Lung (tissue), 12 donors: Measurements from ENCODE around the gene JMJD7. TPM values are rescaled to one million over a fixed set of nuclear protein-coding genes. Genes with fewer than 3 reads are reported as not detected.

ENCODE experiments used
- ATAC-seq: fragments of 200-7000 bp; cut with Tn5 transposase; one replicate; pipeline ENCODE4 v1.9.1; 2020; ENCODE audit warnings: moderate number of reproducible peaks; ENCODE audit not compliant: insufficient read depth, low FRiP score
- DNase-seq, 3 donors: peaks; one replicate each; pipeline ENCODE4 v3.0.0-alpha.2; 2013 to 2017
- H3K27ac ChIP-seq, 2 donors: one replicate each; pipeline ENCODE4 v1.5.1; 2013; ENCODE audit warnings: mild to moderate bottlenecking in 2 of 2, moderate library complexity in 2 of 2, control low read depth in 1 of 2, inconsistent platforms in 1 of 2, low read depth in 1 of 2, low read length in 1 of 2
- H3K27me3 ChIP-seq, 3 donors: one replicate each; pipeline ENCODE4 v1.5.1; 2013; ENCODE audit warnings: low read length in 2 of 3; ENCODE audit not compliant: control insufficient read depth in 3 of 3, insufficient read depth in 3 of 3
- H3K36me3 ChIP-seq, 4 donors: one replicate each; pipeline ENCODE4 v1.5.1; 2013; ENCODE audit warnings: low read length in 4 of 4, mild to moderate bottlenecking in 1 of 4, moderate library complexity in 1 of 4; ENCODE audit not compliant: control insufficient read depth in 4 of 4, insufficient read depth in 4 of 4
- H3K4me1 ChIP-seq, 5 donors: one replicate each; pipeline ENCODE4 v1.5.1; 2013; ENCODE audit warnings: low read length in 5 of 5, mild to moderate bottlenecking in 2 of 5, moderate library complexity in 1 of 5; ENCODE audit not compliant: control insufficient read depth in 5 of 5, insufficient read depth in 5 of 5
- H3K4me3 ChIP-seq: one replicate; pipeline ENCODE4 v1.5.1; 2013; ENCODE audit warnings: mild to moderate bottlenecking, control low read depth, moderate library complexity
- H3K9ac ChIP-seq, 2 donors: one replicate each; pipeline ENCODE4 v1.5.1; 2013; ENCODE audit warnings: low read length in 2 of 2, control low read depth in 1 of 2; ENCODE audit not compliant: insufficient read depth in 1 of 2
- H3K9me3 ChIP-seq, 4 donors: one replicate each; pipeline ENCODE4 v1.5.1; 2013; ENCODE audit warnings: low read length in 3 of 4, mild to moderate bottlenecking in 1 of 4, moderate library complexity in 1 of 4; ENCODE audit not compliant: control insufficient read depth in 4 of 4, insufficient read depth in 3 of 4
- WGBS, 2 donors: extraction: QIAGEN DNeasy Blood & Tissue Kit; methylation state at CpG; one replicate each; pipeline ENCODE4 v1.1.7; 2013; 5-methylcytosine and 5-hydroxymethylcytosine counted together
- polyA plus RNA-seq, 2 donors: library from polyadenylated mRNA; stranded (reverse); fragments of 200-250 nt; gene quantifications; one replicate each; pipeline ENCODE4 v1.2.1, GENCODE V29; 2013
- total RNA-seq, 2 donors: library from RNA; depleted of rRNA in 1 of 2; stranded (reverse); fragments of >200 nt in 1 of 2; gene quantifications; one replicate each; pipeline ENCODE4 v1.2.1, GENCODE V29; 2014 to 2021
- TF ChIP-seq, protein P1 (sequence below): IDR thresholded peaks from 2 replicates; pipeline ENCODE4 v1.5.1; 2012; ENCODE audit warnings: mild to moderate bottlenecking; ENCODE audit errors: control extremely low read depth, extremely low read depth
- donor health status: control.
- donor health status: control.
- donor health status: Bipolar disorder and iron deficiency.
- donor health status: healthy.
- donor health status: DM: yes; HTN: yes; CAD: no.

Gene JMJD7
- total and polyA plus RNA-seq, 4 donors, result 13.2 to 28.1 (median 21.3) TPM

DNA sequence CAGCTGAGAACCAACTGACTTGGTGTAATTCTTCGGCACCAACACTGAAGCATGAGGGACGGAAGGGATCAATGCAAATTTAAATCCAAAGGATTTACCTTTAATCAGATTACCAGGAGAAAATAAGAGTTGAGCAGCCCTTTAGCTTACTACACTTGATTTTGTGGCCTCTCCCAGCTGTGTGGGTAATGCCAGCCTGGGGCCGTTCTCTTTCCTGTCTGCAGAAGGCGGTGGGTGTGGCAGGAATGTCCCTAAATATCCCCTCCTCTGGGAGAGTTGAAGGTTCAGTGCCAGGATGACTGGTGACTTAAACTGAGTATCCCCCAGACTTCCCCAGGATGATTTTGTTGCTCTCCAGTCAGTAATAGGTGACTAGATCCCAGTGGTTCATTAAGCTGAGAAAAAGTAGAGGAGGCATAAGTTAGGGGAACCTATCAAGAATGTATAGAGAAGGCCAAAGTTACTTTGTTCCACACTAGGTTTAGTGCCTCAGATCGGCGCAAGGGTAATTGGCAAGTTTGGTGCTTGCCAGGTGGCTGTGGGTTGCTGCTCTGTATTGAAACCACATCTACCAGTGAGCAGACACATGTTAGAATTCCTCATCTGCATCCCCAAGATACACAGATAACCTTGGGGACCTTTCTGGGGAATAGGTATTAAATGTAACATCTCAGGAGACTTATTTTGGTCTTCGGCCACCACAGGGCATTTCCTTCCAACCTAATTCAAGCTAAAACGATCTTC is 30.5 kb upstream of the JMJD7 start:
- ATAC-seq (no peak), DNase-seq (no peak)
- H3K4me1 ChIP-seq, result peaks cover 7 to 17% (median 8%) of the 10 kb centered on the region in 5 donors
- 69 to 81% methylated on average over 8 of the region's 8 CpGs for WGBS, 2 donors
- H3K27ac ChIP-seq, result no peak overlapping the region
- H3K9ac ChIP-seq, result peak overlapping the region in 1 of 2 donors; percentile 38
- H3K27me3 ChIP-seq, result no peaks in the 10 kb centered on the region
- no peaks in the 10 kb centered on the region for H3K9me3 ChIP-seq
- H3K36me3 ChIP-seq, result peaks cover 0 to 6% (median 0%) of the 10 kb centered on the region in 4 donors
- TF ChIP-seq, protein P1, sequence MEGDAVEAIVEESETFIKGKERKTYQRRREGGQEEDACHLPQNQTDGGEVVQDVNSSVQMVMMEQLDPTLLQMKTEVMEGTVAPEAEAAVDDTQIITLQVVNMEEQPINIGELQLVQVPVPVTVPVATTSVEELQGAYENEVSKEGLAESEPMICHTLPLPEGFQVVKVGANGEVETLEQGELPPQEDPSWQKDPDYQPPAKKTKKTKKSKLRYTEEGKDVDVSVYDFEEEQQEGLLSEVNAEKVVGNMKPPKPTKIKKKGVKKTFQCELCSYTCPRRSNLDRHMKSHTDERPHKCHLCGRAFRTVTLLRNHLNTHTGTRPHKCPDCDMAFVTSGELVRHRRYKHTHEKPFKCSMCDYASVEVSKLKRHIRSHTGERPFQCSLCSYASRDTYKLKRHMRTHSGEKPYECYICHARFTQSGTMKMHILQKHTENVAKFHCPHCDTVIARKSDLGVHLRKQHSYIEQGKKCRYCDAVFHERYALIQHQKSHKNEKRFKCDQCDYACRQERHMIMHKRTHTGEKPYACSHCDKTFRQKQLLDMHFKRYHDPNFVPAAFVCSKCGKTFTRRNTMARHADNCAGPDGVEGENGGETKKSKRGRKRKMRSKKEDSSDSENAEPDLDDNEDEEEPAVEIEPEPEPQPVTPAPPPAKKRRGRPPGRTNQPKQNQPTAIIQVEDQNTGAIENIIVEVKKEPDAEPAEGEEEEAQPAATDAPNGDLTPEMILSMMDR, result no peak
- no peak overlapping the region for H3K4me3 ChIP-seq

DNA sequence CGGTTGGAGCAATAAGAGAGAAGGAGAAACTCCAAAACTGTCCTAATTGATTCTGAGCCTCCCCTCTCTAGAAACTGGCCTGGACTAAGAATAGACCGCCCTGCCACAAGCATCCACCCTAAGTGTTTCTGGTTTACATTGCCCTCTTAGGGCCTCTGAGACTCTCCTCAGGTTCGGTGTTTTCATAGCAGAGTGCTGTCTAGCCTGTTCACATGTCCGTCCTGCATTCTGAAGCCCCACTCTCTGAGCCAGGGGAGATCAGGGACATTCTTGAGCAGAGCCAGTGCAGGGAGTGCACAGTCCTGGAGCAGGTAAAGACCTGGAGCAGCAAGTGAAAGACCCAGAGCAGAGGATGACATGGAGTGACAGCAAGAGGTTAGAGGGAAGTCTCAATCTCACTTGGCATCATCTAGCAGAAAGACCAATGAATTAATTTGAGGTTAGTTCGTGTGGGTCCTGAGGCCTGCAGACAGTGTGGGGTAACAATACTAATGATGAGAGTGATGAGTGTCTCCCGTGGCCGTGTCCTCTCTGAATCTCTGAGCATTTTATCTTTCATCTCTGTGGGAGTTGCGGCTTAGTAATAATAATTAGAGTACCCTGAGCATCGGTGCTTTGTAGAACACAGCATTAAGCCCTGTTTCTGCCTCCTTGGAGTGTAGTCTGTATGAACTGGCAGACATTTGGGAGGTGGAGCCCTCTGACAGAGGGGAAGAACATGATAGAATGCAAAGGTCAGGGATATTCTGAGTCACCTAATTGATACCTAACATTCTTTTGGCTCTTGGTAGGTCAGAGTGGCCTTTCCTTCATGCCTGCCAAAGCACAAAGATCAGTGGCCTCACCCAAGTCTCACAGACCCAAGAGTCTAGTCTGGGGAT is 29.0 kb upstream of the JMJD7 start:
- Histone ChIP-seq H3K27me3 (no peaks in the 10 kb centered on the region), H3K4me3 (no peak overlapping the region), H3K9ac (no peak overlapping the region), H3K9me3 (no peaks in the 10 kb centered on the region), H3K27ac (no peak overlapping the region), H3K36me3 (peaks cover 0 to 6% (median 0%) of the 10 kb centered on the region in 4 donors), H3K4me1 (peaks cover 7 to 17% (median 8%) of the 10 kb centered on the region in 5 donors)
- WGBS, 2 donors, result 78 to 87% methylated on average over 9 of the region's 9 CpGs
- ATAC-seq, result no peak
- peak in 2 of 3 donors; percentile 28 to 49 for DNase-seq
- TF ChIP-seq, protein P1, result no peak

DNA sequence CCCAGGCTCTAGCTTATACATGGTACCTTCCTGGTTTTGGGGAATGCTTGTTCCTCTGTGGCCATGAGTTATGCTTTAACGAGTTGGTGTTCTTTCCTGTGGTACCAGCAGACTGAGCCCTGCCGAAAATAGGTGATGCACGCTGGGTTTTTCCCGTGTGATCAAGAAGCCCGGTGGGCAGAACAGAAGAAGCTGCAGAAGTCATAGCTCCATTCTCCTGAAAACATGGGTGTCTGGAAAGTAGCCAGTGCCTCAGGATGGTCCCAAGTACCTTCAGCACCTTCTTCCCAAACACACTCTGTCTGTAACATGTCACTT is 28.4 kb upstream of the JMJD7 start:
- ATAC-seq, result no peak
- WGBS, 2 donors, result 87 to 94% methylated on average over 5 of the region's 5 CpGs
- H3K9ac ChIP-seq, result no peak overlapping the region
- H3K36me3 ChIP-seq, result peaks cover 0 to 10% (median 0%) of the 10 kb centered on the region in 4 donors
- H3K27ac ChIP-seq, result no peak overlapping the region
- H3K27me3 ChIP-seq, result no peaks in the 10 kb centered on the region
- no peaks in the 10 kb centered on the region for H3K9me3 ChIP-seq
- no peak for DNase-seq
- TF ChIP-seq, protein P1, result no peak
- no peak overlapping the region for H3K4me3 ChIP-seq
- peaks cover 7 to 17% (median 11%) of the 10 kb centered on the region in 5 donors for H3K4me1 ChIP-seq
